Measurements from ENCODE around the gene IRS4.

Gene IRS4

DNA sequence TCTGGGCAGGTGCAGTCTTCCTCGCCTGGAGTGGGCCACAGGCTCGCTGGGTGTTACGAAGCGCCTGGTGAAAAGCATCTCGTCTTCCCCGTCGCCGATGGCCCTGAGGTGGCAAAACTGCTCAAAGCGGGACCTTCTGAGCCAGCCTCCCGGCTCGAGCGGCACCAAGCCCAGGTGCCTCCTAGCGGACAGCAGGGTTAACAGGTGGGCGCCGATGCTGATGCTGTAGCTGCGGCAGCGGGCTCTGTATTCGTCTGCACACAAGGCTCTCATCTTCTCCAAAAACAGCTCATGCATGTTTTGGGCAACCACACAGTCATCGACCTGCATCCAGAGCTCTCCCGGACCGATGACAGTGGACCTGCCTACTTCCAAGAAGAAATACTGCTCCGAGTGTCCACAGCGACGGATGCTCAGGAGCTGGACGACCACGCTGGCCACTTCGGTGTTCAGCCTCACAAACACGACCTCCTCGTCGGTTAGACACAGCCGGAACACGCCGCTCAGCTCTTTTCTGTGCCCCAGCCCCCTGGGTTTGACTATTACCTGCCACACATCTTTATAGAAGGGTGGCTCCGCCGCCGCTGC, 1.2 kb downstream of the IRS4 start:
- TF ChIP-seq CTCF (IDR thresholded peaks at IDR 0.05; ENCODE audit: extremely low read depth, insufficient read depth, missing control alignments): no peak
- peak; percentile 33 for DNase-seq (ENCODE audit: low spot score)
- in situ Hi-C loops (cut with MboI; ENCODE audit: low pct_unique_long_range_greater_than_20kb, low sequenced_read_pairs, unreplicated experiment): no loop called here

- no peak for TF ChIP-seq CTCF (IDR thresholded peaks at IDR 0.05; ENCODE audit: extremely low read depth, insufficient read depth, missing control alignments)
- in situ Hi-C loops (cut with MboI; ENCODE audit: low pct_unique_long_range_greater_than_20kb, low sequenced_read_pairs, unreplicated experiment): no loop called here
- no peak for DNase-seq (ENCODE audit: low spot score)
These were observed 1.9 kb downstream of the IRS4 start for GRCh38 chrX:108734426-108734825.

DNA sequence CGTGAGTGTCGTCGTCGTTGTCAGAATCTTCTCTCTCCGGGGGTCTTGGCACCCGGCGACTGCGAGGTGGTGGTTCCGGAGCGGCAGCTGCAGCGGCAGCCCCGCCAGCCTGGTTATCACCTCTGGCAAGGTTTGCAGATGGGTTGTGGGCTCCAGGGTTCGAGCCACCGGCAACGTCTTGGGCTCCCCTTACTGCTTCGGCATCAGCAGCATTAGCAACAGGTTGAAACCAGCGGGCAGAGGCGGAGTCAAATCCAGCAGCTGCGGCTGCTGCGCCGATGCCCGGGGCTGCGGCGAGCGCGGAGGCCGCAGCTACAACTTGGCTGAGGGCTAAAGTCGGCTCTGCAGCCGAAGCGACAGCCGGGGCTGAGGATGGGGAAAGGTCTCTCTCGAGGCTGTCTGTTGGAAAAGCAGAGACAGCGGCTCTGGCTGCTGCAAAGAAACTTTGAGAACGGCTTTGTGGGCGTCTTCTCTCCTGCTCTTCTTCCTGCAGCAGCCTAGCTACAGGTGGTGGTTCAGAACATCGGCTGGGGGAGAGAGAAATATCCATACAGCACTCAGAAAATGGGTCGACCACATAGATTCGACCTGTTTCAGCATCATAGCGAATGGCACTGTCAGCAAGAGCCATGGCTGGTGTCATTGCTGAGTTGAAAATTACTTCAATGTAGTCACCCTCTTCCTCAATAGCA, 3.6 kb downstream of the IRS4 start:
- no peak for TF ChIP-seq CTCF (IDR thresholded peaks at IDR 0.05; ENCODE audit: extremely low read depth, insufficient read depth, missing control alignments)
- in situ Hi-C loops (cut with MboI; ENCODE audit: low pct_unique_long_range_greater_than_20kb, low sequenced_read_pairs, unreplicated experiment): no loop called here

DNA sequence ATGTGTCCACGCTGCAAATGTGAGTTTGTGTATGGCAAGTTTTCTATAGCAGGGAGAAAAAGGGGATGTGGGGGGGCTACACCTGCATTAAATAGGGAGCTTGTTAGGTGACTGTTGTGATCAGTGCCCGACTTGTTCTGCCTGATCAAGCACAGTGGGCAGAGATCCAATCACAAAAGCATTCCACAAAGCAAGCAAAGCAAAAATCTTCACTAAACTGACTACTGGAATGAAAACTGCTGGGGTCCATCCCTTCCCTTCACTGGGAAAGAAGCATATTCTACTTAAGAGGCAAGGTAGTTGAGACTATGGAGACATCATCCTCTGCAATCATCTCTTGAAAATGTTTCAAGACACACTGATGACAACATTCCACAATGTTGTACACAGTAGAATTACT, 5.2 kb downstream of the IRS4 start:
- no peak for DNase-seq (ENCODE audit: low spot score)
- in situ Hi-C loops (cut with MboI; ENCODE audit: low pct_unique_long_range_greater_than_20kb, low sequenced_read_pairs, unreplicated experiment): no loop called here
- no peak for TF ChIP-seq CTCF (IDR thresholded peaks at IDR 0.05; ENCODE audit: extremely low read depth, insufficient read depth, missing control alignments)

More for the DNA sequence above, 3.6 kb downstream of the IRS4 start:
- DNase-seq (ENCODE audit: low spot score): no peak

GRCh38 chrX:108726748-108727147, 9.6 kb downstream of the IRS4 start:
- in situ Hi-C loops (cut with MboI; ENCODE audit: low pct_unique_long_range_greater_than_20kb, low sequenced_read_pairs, unreplicated experiment): no loop called here
- DNase-seq (ENCODE audit: low spot score): no peak
- no peak for TF ChIP-seq CTCF (IDR thresholded peaks at IDR 0.05; ENCODE audit: extremely low read depth, insufficient read depth, missing control alignments)

- no peak for TF ChIP-seq CTCF (IDR thresholded peaks at IDR 0.05; ENCODE audit: extremely low read depth, insufficient read depth, missing control alignments)
- in situ Hi-C loops (cut with MboI; ENCODE audit: low pct_unique_long_range_greater_than_20kb, low sequenced_read_pairs, unreplicated experiment): no loop called here
- no peak for DNase-seq (ENCODE audit: low spot score)
These were observed 13.8 kb downstream of the IRS4 start for GRCh38 chrX:108722561-108722960.

Data from GM13977 (cell line).